ENCODE results near the gene MYBPC2.

The MYBPC2 gene

GRCh38 chr19:50409347-50409746, 23.3 kb upstream of the MYBPC2 start:
- in situ Hi-C loops (cut with HindIII; ENCODE audit: low sequenced_read_pairs), result no loop called here

DNA sequence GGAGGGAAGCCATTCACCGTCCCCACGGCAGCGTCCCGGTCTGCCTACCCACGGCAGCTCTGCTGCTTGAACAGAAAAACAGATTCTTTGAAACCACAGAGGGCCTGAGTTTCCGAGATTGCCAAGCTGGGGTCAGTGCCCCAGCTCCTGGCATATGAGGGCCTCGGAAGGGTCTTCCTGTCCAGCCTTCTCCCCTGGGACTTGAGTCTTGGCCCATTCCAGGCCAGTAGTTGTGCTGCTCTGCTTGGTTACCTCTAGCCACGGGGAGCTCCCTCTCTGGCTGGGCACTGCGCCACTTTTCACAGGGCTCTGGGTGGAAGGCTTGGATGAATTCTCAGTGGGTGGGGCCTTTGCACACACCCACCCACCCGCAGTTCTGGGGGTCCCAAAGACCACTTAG, 22.6 kb upstream of the MYBPC2 start:
- in situ Hi-C loops (cut with HindIII; ENCODE audit: low sequenced_read_pairs), result no loop called here

GRCh38 chr19:50412419-50412818, 20.3 kb upstream of the MYBPC2 start:
- in situ Hi-C loops (cut with HindIII; ENCODE audit: low sequenced_read_pairs), result no loop called here

DNA sequence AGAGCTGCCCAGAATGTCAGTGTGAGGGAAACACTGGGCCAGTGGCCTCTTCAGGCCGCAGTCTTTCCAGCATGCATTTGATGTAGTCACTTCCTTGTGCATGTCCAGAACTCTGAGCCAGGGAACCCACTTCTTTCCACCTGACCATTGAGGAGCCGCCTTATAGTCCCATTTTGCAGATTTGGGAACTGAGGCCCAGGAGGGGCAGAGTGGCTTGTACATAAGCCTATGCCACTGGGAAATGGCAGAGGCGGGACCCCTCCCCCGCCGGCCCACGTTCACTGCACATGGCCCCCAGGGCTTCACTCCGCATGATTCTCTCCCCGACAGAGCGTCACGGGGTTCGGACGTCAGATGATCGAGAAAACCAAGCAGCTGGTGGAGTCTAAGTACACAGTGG, 19.6 kb upstream of the MYBPC2 start:
- in situ Hi-C loops (cut with HindIII; ENCODE audit: low sequenced_read_pairs), result no loop called here

GRCh38 chr19:50413531-50413930, 19.2 kb upstream of the MYBPC2 start:
- in situ Hi-C loops (cut with HindIII; ENCODE audit: low sequenced_read_pairs), result no loop called here

- in situ Hi-C loops (cut with HindIII; ENCODE audit: low sequenced_read_pairs), result no loop called here
These were observed 17.6 kb upstream of the MYBPC2 start for GRCh38 chr19:50414864-50415660.

GRCh38 chr19:50415661-50416033, 17.0 kb upstream of the MYBPC2 start:
- in situ Hi-C loops (cut with HindIII; ENCODE audit: low sequenced_read_pairs), result no loop called here

GRCh38 chr19:50416034-50416977, 16.4 kb upstream of the MYBPC2 start:
- in situ Hi-C loops (cut with HindIII; ENCODE audit: low sequenced_read_pairs), result no loop called here

GRCh38 chr19:50417111-50418081, 15.3 kb upstream of the MYBPC2 start:
- in situ Hi-C loops (cut with HindIII; ENCODE audit: low sequenced_read_pairs), result no loop called here

- in situ Hi-C loops (cut with HindIII; ENCODE audit: low sequenced_read_pairs), result no loop called here
These were observed 14.3 kb upstream of the MYBPC2 start, which contains the start of gene SPIB for GRCh38 chr19:50418176-50419021. TSS of gene SPIB (plus strand) at chr19:50418938. CDS start at chr19:50418963, 25 bp downstream.

DNA sequence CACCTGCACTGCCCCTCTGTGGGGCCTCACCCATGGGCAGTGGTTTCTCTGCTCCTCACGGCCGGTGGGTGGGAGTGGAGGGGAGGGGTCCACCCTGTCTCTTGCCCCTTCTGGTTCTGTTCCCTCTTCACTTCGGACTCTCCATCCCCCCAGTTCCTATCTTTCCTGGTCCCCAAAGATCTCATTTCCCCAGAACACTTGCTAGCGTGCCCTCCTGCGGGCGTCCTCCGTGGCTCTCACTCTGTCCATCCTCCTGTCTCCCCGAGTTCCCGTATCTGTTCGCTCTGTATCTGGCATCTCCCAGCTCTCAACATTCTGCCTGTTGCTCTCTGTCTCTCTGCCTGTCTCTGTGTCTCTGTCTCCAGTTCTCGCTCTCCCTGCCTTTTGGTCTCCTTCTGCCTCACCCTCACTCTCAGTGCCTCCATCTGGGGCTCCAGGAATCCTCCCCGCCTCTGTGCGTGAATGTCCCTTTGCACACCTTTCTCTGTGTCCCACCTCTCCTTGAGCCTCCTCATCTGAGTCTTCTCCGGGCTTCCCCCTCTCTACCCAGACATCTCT, 13.6 kb upstream of the MYBPC2 start:
- in situ Hi-C loops (cut with HindIII; ENCODE audit: low sequenced_read_pairs), result no loop called here

GRCh38 chr19:50419580-50420035, 13.1 kb upstream of the MYBPC2 start:
- in situ Hi-C loops (cut with HindIII; ENCODE audit: low sequenced_read_pairs), result no loop called here

GRCh38 chr19:50420127-50420526, 12.6 kb upstream of the MYBPC2 start:
- in situ Hi-C loops (cut with HindIII; ENCODE audit: low sequenced_read_pairs), result no loop called here

DNA sequence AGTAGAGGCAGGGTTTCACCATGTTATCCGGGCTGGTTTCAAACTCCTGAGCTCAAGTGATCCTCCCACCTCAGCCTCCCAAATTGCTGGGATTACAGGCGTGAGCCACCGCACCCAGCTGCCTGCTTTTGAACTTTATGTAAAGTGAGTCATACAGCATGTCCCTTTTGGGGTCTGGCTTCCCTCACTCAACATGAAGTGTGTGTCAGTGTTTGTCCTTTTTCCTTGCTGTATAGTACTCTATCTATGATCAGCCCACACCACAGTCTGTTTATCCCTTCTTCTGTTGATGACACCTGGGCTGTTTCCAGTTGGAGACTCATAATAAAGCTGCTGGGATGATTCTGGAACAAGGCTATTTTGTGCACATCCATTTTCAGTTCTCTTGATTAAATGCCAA, 11.9 kb upstream of the MYBPC2 start:
- in situ Hi-C loops (cut with HindIII; ENCODE audit: low sequenced_read_pairs), result no loop called here

GRCh38 chr19:50422397-50423278, 10.1 kb upstream of the MYBPC2 start:
- in situ Hi-C loops (cut with HindIII; ENCODE audit: low sequenced_read_pairs), result no loop called here

DNA sequence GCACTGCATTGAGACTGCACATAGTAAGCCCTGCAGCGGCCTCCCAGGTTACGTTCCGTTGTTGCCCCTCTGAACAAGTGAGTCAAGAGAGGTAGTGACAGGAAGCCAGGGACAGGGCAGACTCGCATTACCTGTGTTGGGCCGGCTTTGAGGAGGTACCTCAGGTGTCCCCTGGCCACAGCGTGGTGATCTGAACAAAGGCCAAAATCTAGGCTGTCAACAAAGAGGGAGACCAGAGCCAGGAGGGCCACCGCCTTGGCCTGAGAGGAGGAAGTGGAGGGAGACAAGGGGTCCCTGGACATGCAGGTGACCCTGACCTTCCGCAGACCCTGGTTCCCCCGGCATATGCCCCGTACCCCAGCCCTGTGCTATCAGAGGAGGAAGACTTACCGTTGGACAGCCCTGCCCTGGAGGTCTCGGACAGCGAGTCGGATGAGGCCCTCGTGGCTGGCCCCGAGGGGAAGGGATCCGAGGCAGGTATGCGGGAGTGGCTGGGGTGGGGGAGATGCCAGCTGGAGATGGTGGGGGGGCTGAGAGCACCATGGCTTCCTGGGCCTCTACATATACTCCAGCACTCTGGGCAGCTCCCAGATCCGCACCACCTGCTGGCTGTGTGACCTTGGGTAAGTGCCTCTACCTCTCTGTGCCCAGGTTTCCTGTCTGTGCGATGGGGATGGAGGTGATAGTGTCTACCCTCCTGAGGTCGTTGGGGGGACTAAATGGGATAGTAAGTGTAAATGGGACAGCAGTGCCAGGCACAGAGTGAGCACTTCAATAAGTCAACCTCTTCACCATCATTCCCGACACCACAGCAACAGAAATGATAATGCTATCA, 9.2 kb upstream of the MYBPC2 start:
- in situ Hi-C loops (cut with HindIII; ENCODE audit: low sequenced_read_pairs), result no loop called here

GRCh38 chr19:50425581-50425980, 7.1 kb upstream of the MYBPC2 start:
- in situ Hi-C loops (cut with HindIII; ENCODE audit: low sequenced_read_pairs), result no loop called here
